NCI-H2029 (cell line): Measurements from ENCODE around the gene ZNF555.
"Not testable (repeated sequence)": the region's sequence is repeated elsewhere in the genome, so short reads cannot be mapped to it uniquely, and the experiment has no call there.

ENCODE experiments used
- DNase-seq: peaks from one replicate; lab custom pipeline; 2025; lab: John Stamatoyannopoulos, UW

Gene ZNF555

DNA sequence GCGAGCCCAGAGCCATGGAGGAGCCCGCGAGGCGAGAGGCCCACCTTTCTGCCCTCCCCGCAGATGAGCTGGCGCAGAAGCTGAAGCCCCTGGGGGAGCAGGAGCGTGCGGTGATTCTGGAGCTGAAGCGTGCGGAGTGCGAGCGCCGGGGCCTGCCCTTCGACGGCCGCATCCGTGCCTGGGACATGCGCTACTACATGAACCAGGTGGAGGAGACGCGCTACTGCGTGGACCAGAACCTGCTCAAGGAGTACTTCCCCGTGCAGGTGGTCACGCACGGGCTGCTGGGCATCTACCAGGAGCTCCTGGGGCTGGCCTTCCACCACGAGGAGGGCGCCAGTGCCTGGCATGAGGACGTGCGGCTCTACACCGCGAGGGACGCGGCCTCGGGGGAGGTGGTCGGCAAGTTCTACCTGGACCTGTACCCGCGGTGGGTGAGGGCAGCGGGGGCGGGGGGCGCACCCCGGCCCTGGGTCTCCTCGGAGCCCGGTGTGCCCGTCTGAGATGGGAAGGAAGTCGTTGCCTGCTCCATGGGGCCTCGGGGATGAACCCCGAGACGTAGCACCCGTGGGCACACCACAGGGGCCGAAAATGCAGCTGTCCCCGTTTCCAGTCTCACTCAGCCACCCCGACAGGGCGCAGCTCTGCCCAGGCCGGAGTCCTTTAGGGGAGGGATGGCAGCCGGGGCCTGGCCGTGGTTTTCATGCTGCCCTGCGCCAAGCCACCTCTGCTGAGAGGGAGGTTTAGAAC, 33.7 kb upstream of the ZNF555 start:
- no peak for DNase-seq

DNA sequence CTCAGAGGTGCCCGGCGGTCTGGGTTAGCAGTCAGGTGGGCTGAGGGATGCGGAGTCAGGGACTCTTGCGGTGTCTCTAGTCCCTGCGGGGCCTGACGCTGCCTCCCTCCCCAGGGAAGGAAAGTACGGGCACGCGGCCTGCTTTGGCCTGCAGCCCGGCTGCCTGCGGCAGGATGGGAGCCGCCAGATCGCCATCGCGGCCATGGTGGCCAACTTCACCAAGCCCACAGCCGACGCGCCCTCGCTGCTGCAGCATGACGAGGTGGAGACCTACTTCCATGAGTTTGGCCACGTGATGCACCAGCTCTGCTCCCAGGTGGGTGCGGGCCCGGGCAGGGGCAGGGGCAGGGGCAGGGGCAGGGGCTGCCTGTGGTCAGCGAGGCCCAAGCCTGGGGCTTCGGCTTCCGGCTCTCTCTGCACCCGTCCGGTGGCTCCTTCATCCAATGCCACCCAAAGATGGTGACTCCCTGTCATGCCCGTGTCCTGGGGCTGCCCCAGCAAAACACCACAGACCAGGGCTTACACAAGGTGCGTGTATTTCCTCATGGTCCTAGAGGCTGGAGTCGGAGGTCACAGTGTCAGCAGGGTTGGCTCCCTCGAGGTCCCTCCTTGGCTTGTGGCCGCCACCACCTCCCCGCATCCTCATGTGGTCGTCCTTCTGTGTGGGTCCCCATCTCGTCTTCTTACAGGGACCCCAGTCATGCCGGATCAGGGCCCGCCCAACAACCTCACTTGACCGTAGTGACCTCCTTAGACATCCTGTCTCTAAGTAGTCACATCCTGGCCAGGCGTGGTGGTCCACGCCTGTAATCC, 32.9 kb upstream of the ZNF555 start:
- no peak for DNase-seq

DNA sequence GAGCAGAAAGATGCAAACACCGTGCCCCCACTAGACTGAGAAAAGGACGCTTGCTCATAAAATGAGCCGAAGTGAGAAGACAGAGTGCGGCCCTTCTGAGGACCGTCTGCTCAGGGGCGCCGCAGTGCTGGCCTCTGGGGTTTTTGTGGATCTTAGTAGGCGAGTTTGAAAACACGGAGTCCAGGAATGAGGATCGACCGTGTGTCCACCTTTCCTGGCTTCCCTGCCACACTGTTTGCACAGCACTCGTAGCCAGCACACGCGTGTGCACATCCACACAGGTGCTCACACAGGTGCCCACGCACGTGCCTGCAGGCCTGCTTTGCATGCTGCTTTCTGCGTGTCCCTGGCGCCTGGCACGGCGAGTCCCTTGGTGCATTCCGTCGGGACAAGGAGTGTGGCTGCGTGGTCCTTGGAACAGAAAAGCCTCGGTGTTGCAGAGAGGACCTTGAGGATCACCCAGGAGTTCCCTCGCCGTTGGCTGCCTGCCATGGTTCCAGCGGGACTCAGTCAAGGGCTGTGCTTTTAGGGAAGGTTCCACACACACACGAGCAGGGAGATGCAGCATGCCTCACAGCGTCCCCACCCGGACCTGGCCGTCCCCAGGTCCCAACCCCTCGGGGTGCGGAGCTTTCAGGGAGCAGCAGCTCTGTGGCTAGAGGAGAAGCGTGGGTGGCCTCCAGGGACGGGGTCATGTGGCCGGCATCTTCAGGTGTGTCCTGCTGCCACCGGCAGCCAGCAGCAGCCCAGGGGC, 31.7 kb upstream of the ZNF555 start:
- no peak for DNase-seq

DNA sequence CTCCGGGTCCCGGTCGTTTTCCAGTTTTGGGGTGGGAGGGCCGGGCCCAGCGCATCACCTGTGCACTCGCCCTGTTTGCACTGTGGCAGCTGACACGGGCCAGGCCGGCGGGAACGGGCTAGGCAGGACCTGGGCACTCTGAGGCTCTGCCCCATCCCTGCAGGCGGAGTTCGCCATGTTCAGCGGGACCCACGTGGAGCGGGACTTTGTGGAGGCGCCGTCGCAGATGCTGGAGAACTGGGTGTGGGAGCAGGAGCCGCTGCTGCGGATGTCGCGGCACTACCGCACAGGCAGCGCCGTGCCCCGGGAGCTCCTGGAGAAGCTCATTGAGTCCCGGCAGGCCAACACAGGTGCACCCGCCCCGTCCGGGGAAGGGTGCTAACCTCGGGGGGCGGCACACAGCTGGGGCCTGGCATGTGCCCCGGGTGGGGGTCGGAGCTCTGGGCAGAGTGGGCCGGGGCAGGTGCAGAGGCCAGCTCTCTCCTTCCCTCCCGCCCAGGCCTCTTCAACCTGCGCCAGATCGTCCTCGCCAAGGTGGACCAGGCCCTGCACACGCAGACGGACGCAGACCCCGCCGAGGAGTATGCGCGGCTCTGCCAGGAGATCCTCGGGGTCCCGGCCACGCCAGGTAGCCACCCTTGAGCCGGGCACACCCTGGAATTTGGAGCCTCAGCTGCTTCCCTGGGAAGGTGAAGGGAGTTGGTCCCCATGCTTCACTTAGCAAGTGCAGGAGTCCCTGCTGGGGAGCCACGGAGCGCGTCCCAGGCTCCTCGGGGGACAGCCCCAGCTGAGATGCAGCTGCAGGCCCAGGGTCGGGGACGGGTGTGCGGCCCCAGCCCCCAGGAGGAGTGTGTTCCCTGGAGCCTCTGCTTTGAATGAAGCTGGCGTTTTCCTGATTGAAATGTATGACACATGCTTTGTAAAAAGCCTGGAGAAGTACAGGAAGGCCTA, 30.9 kb upstream of the ZNF555 start:
- DNase-seq, result no peak

DNA sequence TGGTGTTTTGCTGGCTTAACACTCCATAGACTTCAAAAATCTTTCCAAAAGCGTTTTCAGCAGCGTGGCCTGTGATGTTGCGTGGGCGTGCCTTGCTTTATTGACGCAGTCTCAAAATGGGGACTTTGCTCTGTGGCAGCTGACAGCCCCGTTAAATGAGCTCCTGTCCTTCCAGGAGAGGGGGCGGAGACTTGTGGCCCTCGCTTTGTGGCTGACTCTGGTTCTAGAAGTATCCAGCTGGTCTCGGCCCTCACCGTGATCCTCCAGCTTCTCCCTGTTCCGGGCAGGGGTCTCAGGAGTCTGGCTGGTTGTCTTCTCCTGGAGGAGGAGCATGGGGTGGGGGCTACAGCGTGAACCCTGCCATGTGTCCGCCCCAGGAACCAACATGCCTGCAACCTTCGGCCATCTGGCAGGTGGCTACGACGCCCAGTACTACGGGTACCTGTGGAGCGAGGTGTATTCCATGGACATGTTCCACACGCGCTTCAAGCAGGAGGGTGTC, 30.0 kb upstream of the ZNF555 start:
- no peak for DNase-seq

DNA sequence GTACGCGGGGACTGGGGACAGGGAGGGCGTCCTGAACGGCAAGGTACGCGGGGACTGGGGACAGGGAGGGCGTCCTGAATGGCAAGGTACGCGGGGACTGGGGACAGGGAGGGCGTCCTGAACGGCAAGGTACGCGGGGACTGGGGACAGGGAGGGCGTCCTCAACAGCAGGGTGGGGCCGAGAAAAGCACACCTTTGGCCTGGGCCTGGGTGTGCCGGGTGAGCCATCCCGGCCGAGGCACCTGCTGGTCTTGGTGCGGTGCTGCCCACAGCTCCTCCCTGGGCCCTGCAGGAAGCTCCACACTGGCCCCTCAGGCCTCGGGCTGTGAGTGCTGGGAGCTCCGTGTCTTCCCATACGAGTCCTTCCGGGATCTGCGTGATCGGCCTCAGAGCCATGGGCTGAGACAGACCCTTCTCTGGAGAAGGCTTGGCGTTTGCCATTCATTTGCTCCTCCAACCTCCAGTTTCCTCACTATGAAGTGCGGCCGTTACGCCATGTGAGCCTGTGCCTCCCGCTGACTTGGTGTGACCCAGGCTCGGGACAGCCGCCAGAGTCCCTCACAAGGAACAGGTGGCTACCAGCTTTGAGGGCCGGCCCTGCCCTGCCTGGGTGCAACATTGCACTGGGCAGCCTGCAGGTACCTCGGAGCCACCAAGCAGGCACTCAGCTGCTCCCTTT, 29.4 kb upstream of the ZNF555 start:
- DNase-seq, result no peak

DNA sequence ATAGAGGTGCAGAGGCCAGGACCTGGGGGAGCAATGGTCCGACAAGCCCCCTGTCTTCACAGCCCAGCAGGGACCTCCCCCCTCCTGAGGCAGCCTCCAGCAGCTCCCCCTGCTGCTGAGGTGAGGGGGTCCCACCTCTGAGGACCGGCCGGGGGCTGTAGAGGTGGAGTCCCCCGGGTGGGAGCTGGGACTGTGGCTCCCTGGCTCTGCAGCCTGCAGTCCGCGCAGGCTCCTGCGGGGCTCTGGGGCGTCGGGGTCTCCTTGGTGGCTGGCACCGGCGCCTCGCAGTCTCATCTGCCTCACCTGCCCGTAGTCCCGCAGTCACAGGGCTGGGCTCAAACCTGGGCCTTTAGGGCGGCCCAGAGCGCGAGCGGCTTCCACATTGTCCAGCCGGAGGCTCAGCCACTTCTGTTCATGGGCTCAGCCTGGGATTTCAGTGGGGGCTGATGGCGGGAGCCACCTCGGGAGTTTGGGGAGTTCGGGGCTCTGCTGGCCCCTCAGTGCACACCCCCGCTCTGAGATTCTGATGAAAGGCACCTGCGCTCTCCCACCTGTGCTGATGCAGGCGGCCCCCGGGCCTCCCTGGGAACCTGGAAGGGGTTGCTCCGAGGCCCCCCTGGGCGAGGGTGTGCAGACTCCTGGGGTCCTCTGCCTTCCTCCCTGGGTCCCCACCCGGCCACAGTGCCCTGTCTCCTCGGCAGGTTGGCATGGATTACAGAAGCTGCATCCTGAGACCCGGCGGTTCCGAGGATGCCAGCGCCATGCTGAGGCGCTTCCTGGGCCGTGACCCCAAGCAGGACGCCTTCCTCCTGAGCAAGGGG, 28.7 kb upstream of the ZNF555 start:
- DNase-seq, result no peak

DNA sequence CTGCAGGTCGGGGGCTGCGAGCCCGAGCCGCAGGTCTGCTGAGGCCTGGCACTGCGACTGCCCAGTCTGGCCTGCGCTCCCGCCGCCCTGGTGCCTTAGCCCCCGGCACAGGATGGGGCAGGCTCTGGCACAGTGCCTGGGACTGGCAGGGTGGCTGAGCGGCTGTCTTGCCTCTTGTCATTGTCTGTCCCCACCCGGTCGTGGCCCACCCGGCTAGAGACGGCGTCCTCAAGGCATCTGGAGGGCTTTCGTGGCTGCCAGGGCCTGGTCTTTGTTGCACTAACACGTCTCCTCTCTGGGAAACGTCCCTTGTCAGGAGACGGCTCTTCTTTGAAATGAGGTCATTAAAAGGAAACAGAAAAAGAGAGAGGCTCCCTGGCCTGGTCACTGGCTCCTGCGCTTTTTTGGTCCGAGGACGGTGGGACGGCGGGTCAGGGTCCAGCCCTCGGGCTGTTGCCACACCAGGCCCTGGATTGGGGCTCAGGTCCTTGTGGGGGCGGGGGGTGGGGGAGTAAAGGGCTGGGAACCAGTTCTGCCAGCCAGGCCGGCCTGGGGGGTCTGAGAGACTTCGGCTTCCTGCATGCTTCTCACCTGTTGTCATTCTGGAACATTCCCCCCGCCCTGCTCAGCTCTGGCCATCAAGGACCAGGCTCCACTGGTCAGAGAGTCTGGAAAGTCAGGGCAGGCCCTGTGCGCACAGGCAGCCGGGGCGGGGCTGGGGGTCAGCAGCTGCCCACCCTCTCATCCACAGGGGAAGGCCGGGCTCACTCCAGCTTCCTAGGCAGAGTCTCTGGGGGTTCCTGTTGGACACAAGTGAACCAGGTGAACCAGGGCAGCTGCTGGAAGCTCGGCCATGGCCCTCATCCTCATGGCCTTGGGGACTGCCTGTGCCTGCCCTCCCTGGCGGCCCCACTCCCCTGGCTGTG, 27.8 kb upstream of the ZNF555 start:
- DNase-seq, result no peak

DNA sequence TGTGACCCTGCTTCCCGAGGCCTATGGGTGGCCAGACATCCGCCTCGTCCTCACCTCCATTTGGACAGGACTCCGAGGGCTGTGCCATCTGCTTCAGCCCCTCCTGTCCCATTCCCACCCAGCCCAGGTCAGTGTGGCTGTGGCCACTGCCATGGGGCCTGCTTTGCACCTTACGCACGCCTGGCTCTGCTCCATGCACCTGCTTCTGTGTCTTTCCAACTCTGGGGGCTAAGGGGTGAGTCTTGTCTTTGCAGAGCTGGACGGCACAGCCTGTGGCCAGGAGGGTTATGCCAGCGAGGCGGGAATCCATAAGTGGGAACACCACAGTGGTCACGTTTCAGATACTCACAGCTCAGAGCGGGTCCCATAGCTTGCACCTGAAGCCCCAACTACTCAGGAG, 26.8 kb upstream of the ZNF555 start:
- DNase-seq, result no peak

DNA sequence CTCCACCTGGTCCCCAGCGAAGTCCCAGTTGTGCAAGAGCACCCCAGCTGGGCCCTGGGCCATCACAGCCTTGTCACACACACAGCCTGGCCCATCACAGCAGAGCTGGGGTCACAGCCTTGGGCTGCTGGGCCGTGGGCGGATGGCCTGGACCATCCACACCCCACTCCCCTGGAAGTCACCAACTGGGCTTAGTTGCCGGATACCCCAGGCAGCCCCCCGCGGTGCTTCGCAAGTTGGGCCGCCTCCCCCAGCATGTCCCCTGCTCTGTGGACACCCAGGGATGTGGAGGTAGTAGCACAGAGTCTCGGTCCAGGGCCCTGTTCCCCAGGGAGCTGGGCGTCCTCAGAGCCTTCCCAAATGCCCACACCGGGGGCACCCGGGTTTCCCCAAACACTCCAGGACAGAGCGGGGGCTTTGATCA, 26.1 kb upstream of the ZNF555 start:
- DNase-seq, result no peak

DNA sequence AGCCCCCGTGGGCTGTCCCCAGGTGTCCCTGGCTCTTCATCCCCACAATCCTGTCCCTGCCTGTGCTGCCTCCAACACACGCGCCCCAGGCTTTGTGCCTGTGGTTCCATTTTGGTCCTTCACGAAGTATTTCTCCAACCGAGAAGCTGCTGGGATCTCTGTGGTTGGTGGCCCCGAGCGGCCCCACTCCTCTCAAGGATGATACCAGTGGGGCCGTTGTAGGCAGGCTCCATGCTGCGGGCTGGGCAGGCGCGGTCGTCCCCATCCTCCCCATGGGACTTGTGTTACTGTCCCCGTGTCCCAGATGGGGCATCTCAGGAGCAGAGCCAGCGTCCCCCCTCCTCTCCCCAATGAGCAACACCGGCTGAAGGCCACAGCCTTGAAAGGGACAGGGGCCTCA, 25.4 kb upstream of the ZNF555 start:
- DNase-seq, result no peak

DNA sequence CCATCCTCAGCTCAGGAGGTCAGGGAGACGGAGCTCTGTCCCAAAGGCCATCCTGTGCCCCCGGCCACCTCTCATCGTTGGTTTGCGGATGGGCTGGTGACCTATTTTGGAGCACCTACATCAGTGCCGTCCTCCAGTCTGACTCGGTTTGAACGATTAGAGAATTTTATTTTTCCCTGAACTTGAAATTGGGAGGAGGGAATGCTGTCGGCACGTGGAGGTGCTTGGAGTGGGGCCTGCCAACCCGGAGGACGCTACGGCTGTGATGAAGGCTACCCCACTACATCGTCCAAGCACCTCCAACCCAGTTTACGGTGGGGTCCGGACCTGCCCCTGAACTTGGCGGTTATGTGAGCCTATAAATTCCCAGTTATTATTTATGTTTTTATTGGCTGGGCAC, 24.6 kb upstream of the ZNF555 start:
- no peak for DNase-seq

DNA sequence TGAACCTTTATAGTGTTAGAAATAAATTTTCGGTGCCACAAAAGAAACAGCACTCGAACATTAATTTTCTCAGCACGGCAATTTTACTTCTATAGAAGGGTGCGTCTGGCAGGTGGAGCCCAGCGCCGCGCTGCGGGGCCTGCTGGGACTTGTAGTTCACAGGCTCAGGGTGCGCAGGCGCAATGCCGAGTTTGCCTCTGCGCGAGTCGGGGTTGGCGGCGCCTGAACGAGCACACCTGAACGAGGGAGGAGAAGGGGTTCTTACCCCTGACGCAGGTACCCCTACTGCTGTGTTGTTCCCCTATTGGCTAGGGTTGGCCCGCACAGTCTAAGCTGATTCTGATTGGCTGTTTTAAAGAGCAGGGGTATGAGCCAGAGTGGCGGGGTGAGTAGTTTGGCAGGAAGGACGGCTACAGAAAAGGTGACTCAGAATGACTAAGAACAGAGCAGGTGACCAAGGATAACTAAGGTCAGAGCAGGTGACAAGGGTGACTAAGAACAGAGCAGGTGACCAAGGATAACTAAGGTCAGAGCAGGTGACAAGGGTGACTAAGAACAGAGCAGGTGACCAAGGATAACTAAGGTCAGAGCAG, 23.9 kb upstream of the ZNF555 start:
- not testable (repeated sequence) for DNase-seq

DNA sequence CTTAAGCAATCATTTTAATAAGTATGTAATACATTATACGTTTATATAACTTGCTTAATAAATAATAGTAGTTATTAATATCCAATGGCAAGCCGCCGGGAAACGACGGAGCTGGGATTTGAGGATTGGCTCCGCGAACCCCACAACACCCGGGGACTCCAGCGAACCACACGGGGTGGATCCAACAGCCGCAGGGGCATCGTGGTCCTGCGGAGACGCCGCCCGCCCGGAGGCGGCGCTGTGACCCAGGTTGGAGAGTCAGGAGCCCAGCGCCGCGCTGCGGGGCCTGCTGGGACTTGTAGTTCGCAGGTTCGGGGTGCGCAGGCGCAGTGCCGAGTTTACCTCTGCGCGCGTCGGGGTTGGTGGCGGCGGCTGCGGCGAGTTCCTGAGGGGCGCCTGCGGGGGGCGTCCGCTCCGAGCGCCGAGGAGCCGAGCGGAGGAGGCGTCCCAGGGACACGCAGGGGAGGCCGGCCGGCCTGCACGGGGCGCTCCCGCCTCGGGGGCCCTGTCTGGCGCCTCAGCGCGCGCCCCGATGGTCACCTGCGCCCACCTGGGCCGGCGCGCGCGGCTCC, 21.6 kb upstream of the ZNF555 start, which contains the start of gene ZNF554:
Gene ZNF554 (plus strand): TSS at position 329 of the 572 bp plus-strand sequence. CDS start 204 bp downstream, at position 533.
- peak; percentile 94 for DNase-seq

DNA sequence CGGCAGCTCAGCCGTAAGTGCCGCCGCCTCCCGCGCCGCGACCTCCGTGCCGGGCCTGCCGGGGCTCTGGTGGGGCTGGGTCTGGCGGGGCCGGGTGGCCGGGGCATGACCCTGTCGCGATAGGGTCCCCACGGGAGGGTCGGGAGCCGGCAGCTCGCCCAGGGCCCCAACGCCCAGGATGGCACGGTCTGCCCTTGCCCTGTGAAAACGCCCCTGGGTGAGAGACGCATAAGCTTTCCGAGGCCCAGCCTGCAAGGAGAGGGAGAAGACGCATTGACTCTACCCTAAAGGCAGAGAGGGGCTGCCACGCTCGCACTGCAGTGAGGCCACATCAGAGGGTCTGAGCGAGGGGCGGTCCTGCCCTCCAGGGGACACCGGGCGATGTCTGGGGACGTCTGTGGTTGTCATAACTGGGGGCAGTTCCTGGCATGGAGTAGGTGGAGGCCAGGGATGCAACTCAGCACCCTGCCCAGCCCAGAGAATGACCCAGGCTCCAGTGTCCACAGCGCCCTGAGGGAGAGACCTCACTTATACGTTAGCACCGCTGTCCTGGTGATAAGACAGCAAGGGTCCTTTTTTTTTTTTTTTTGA, 21.1 kb upstream of the ZNF555 start:
- DNase-seq, result no peak

DNA sequence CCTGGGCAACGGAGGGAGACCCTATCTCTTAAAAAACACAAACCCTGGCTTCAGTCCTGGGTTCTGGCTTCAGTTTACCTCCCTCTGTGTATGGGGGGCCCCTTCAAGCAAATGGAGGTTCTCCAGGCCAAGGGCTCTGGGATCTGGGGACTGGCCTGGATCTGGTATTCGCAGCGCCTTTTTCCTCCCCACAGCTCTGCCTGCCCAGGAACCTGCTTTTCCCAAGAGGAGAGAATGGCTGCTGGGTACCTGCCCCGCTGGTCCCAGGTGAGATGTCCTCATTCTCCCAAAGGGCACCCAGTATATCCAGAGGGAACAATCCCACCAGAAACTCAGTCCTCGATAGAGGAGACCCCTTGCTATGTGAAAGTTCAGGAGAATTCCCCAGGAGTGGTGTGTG, 18.4 kb upstream of the ZNF555 start:
- DNase-seq, result no peak

DNA sequence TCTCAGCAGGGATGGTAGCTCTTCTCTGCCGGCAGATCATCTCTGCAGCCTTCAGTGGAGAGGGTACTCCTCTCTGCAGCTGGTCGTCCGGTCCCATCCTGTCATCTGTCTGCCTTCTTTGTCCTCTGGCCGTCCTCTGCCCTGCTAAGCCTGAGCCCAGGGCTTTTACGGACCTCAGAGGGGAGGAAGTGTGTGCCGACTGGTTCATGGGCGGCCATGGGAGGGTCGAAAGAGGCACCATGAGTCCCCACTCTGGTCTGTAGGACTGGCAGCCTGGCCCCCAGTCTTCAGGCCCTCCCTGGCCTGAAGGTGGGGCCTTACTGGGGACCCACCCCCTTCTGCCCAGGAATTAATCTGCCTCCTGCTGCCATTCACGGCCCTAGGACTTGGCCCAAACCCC, 17.6 kb upstream of the ZNF555 start:
- DNase-seq, result no peak

DNA sequence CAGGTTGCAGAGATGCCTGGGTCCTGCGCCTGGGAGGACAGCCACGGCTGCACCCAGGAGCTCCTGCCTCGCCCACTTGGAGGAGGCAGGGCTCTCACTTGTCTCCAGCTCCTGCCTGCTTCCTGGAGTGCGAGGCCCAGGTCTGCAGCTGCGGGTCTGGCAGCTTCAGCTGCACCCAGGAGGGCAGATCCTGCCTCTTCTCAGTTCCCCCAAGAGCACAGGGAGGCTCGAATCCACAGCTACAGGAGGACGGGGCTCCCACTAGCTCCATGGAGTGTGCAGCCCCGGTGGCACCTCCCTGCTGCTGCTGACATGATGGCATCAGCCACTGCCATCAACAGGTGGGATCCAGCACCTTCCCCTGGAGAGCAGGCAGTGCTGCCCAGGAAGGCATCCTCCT, 17.1 kb upstream of the ZNF555 start:
- no peak for DNase-seq
